CD4-positive, alpha-beta memory T cell (primary cell): ENCODE data around the gene INCENP. TPM values are rescaled to one million over a fixed set of nuclear protein-coding genes. Genes with fewer than 3 reads are reported as not detected.

Source experiments
- CTCF ChIA-PET: fragments of 350-600 bp; sonication (Branson Sonifier 250); formaldehyde crosslinking; loops from one replicate; lab custom pipeline; 2021; ENCODE audit warnings: inconsistent platforms; ENCODE audit not compliant: partially characterized antibody; lab: Charles Lee
- POLR2A ChIA-PET: fragments of 350-600 bp; sonication (Branson Sonifier 250); formaldehyde crosslinking; loops from one replicate; lab custom pipeline; 2021; ENCODE audit not compliant: partially characterized antibody; lab: Charles Lee
- DNase-seq, 5 donors: peaks; one replicate each; pipeline versions ENCODE4 v3.0.0 to v3.0.0-alpha.2; 2020 to 2022; ENCODE audit warnings: mixed read lengths in 1 of 5
- H3K27ac ChIP-seq: one replicate; pipeline ENCODE4 v1.7.0; 2013; ENCODE audit warnings: low read depth, low read length
- H3K27me3 ChIP-seq: 2 replicates; pipeline ENCODE4 v1.7.0; 2013; ENCODE audit warnings: mild to moderate bottlenecking, low read length, moderate library complexity; ENCODE audit not compliant: insufficient read depth
- H3K36me3 ChIP-seq: 2 replicates; pipeline ENCODE4 v1.7.0; 2013; ENCODE audit warnings: mild to moderate bottlenecking, low read length, moderate library complexity; ENCODE audit not compliant: insufficient read depth
- H3K4me1 ChIP-seq: 2 replicates; pipeline ENCODE4 v1.7.0; 2013; ENCODE audit warnings: mild to moderate bottlenecking, low read length, moderate library complexity; ENCODE audit not compliant: insufficient read depth
- H3K4me3 ChIP-seq, 2 donors: one replicate each; pipeline ENCODE4 v1.7.0; 2013; ENCODE audit warnings: low read length in 2 of 2, mild to moderate bottlenecking in 1 of 2
- H3K9me3 ChIP-seq, 2 donors: one replicate each; pipeline ENCODE4 v1.7.0; 2013; ENCODE audit warnings: low read length in 2 of 2, control low read depth in 1 of 2; ENCODE audit not compliant: control insufficient read depth in 1 of 2
- H3K27ac Mint-ChIP-seq, 7 donors: one replicate each; pipeline ENCODE4 v1.8.0; 2020 to 2021; ENCODE audit warnings: mixed read lengths in 7 of 7, mild to moderate bottlenecking in 6 of 7, inconsistent platforms in 3 of 7, moderate library complexity in 3 of 7
- H3K27me3 Mint-ChIP-seq, 2 donors: one replicate each; pipeline ENCODE4 v1.8.0; 2020 to 2021; ENCODE audit warnings: mixed read lengths in 2 of 2
- H3K36me3 Mint-ChIP-seq, 2 donors: one replicate each; pipeline ENCODE4 v1.8.0; 2020 to 2021; ENCODE audit warnings: mixed read lengths in 2 of 2, inconsistent platforms in 1 of 2, mild to moderate bottlenecking in 1 of 2
- H3K4me1 Mint-ChIP-seq, 4 donors: one replicate each; pipeline ENCODE4 v1.8.0; 2020 to 2021; ENCODE audit warnings: mixed read lengths in 4 of 4, mild to moderate bottlenecking in 1 of 4
- H3K4me3 Mint-ChIP-seq, 8 donors: one replicate each; pipeline ENCODE4 v1.8.0; 2020 to 2021; ENCODE audit warnings: mixed read lengths in 8 of 8, mild to moderate bottlenecking in 7 of 8, moderate library complexity in 6 of 8, inconsistent platforms in 3 of 8
- H3K9me3 Mint-ChIP-seq, 8 donors: one replicate each; pipeline ENCODE4 v1.8.0; 2020 to 2021; ENCODE audit warnings: mixed read lengths in 8 of 8, mild to moderate bottlenecking in 5 of 8, inconsistent platforms in 3 of 8, moderate library complexity in 1 of 8
- intact Hi-C: fragments of 100-400 bp; cut with micrococcal nuclease; formaldehyde crosslinking; loops from one replicate; pipeline ENCODE4 v1.15.1; 2023
- polyA plus RNA-seq, 2 donors: library from polyadenylated mRNA; unstranded; fragments of 300-500 nt; fragmentation: Illumina TruSeq; gene quantifications; one replicate each; pipeline ENCODE4 v1.2.3, GENCODE V29; 2021
- total RNA-seq, 2 experiments: library from RNA; stranded (reverse); gene quantifications; one replicate each; pipeline ENCODE4 v1.2.3, GENCODE V29; 2021

INCENP gene
- total and polyA plus RNA-seq, 4 experiments from 2014 or later = 2.7 to 32.1 (median 28.4) TPM; not detected in 1

- intact Hi-C loops = no loop called here
- DNase-seq = no peak
- Mint-ChIP-seq H3K36me3 (peaks cover 30 to 63% of the 10 kb centered on the region in 2 donors), H3K9me3 (no peaks in the 10 kb centered on the region), H3K4me3 (no peak overlapping the region), H3K4me1 (no peaks in the 10 kb centered on the region), H3K27ac (peak overlapping the region in 1 of 7 donors; percentile 53), H3K27me3 (no peaks in the 10 kb centered on the region)
- no peaks in the 10 kb centered on the region for H3K27me3 ChIP-seq
- POLR2A ChIA-PET = no interaction called here
- no peak overlapping the region for H3K4me3 ChIP-seq
- no peak overlapping the region for H3K27ac ChIP-seq
- no peaks in the 10 kb centered on the region for H3K4me1 ChIP-seq
- CTCF ChIA-PET = no interaction called here
- H3K9me3 ChIP-seq = no peaks in the 10 kb centered on the region
- peaks cover 58% of the 10 kb centered on the region for H3K36me3 ChIP-seq
Observed at GRCh38 chr11:62145261-62145871, 21.6 kb downstream of the INCENP start.

GRCh38 chr11:62146476-62147200, 22.8 kb downstream of the INCENP start:
- Mint-ChIP-seq H3K4me1 (no peaks in the 10 kb centered on the region), H3K9me3 (no peaks in the 10 kb centered on the region), H3K4me3 (no peak overlapping the region), H3K36me3 (peaks cover 34 to 68% of the 10 kb centered on the region in 2 donors), H3K27me3 (no peaks in the 10 kb centered on the region), H3K27ac (peak overlapping the region in 2 of 7 donors; percentile 35 to 82)
- H3K4me1 ChIP-seq = no peaks in the 10 kb centered on the region
- peaks cover 46% of the 10 kb centered on the region for H3K36me3 ChIP-seq
- no peaks in the 10 kb centered on the region for H3K27me3 ChIP-seq
- ChIA-PET CTCF (no interaction called here), POLR2A (no interaction called here)
- DNase-seq = no peak
- H3K9me3 ChIP-seq = no peaks in the 10 kb centered on the region
- no peak overlapping the region for H3K27ac ChIP-seq
- no peak overlapping the region for H3K4me3 ChIP-seq
- intact Hi-C loops = no loop called here

DNA sequence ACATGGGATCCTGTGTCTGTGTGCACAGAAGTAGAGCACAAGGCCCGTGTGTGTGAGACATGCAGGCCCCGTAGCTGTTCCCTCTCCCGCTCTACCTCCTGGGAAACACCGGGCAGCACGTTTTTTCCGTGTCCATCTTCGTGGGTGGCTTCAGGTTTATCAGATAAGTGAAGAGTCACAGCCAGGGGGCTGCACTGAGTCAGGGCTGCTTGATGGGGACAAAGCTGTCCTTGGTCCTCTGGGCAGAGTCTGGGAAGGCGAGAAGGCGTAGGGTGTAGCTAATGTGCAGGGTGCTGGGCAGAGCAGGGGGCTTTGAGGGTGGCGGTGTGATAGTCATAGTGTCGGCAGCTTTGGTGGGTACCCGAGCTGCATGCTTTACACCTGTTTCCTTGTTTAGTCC, 23.7 kb downstream of the INCENP start:
- Histone ChIP-seq H3K36me3 (peaks cover 37% of the 10 kb centered on the region), H3K27ac (no peak overlapping the region), H3K9me3 (no peaks in the 10 kb centered on the region), H3K4me1 (no peaks in the 10 kb centered on the region), H3K4me3 (no peak overlapping the region), H3K27me3 (no peaks in the 10 kb centered on the region)
- ChIA-PET CTCF (interaction anchor here (1.3 kb wide), 1 partner anchor 248 kb away, joined by 3 read pairs; no protein-coding TSS in a partner anchor), POLR2A (no interaction called here)
- intact Hi-C loops = no loop called here
- no peaks in the 10 kb centered on the region for H3K9me3 Mint-ChIP-seq
- no peaks in the 10 kb centered on the region for H3K27me3 Mint-ChIP-seq
- no peak overlapping the region for H3K4me3 Mint-ChIP-seq
- DNase-seq = no peak
- H3K27ac Mint-ChIP-seq = no peak overlapping the region
- peaks cover 34 to 66% of the 10 kb centered on the region in 2 donors for H3K36me3 Mint-ChIP-seq
- H3K4me1 Mint-ChIP-seq = no peaks in the 10 kb centered on the region

- peaks cover 37% of the 10 kb centered on the region for H3K36me3 ChIP-seq
- CTCF ChIA-PET = interaction anchor here (1.3 kb wide), 1 partner anchor 249 kb away, joined by 3 read pairs; no protein-coding TSS in a partner anchor
Observed at GRCh38 chr11:62148271-62148980, 24.6 kb downstream of the INCENP start.

GRCh38 chr11:62149986-62150886, 26.4 kb downstream of the INCENP start:
- no peaks in the 10 kb centered on the region for H3K4me1 Mint-ChIP-seq
- Histone ChIP-seq H3K27ac (no peak overlapping the region), H3K9me3 (no peaks in the 10 kb centered on the region), H3K27me3 (no peaks in the 10 kb centered on the region), H3K36me3 (peaks cover 37% of the 10 kb centered on the region), H3K4me1 (no peaks in the 10 kb centered on the region), H3K4me3 (no peak overlapping the region)
- peak overlapping the region in 1 of 7 donors; percentile 77 for H3K27ac Mint-ChIP-seq
- peaks cover 33 to 61% of the 10 kb centered on the region in 2 donors for H3K36me3 Mint-ChIP-seq
- intact Hi-C loops = no loop called here
- CTCF ChIA-PET = no interaction called here
- H3K27me3 Mint-ChIP-seq = no peaks in the 10 kb centered on the region
- POLR2A ChIA-PET = no interaction called here
- no peak overlapping the region for H3K4me3 Mint-ChIP-seq
- no peak for DNase-seq
- no peaks in the 10 kb centered on the region for H3K9me3 Mint-ChIP-seq

More at GRCh38 chr11:62148271-62148980, 24.6 kb downstream of the INCENP start:
- Mint-ChIP-seq H3K4me1 (no peaks in the 10 kb centered on the region), H3K27ac (no peak overlapping the region), H3K36me3 (peaks cover 37 to 68% of the 10 kb centered on the region in 2 donors), H3K9me3 (no peaks in the 10 kb centered on the region), H3K27me3 (no peaks in the 10 kb centered on the region), H3K4me3 (no peak overlapping the region)
- Histone ChIP-seq H3K27ac (no peak overlapping the region), H3K9me3 (no peaks in the 10 kb centered on the region), H3K4me3 (no peak overlapping the region), H3K27me3 (no peaks in the 10 kb centered on the region), H3K4me1 (no peaks in the 10 kb centered on the region)
- POLR2A ChIA-PET = no interaction called here
- intact Hi-C loops = no loop called here
- no peak for DNase-seq

DNA sequence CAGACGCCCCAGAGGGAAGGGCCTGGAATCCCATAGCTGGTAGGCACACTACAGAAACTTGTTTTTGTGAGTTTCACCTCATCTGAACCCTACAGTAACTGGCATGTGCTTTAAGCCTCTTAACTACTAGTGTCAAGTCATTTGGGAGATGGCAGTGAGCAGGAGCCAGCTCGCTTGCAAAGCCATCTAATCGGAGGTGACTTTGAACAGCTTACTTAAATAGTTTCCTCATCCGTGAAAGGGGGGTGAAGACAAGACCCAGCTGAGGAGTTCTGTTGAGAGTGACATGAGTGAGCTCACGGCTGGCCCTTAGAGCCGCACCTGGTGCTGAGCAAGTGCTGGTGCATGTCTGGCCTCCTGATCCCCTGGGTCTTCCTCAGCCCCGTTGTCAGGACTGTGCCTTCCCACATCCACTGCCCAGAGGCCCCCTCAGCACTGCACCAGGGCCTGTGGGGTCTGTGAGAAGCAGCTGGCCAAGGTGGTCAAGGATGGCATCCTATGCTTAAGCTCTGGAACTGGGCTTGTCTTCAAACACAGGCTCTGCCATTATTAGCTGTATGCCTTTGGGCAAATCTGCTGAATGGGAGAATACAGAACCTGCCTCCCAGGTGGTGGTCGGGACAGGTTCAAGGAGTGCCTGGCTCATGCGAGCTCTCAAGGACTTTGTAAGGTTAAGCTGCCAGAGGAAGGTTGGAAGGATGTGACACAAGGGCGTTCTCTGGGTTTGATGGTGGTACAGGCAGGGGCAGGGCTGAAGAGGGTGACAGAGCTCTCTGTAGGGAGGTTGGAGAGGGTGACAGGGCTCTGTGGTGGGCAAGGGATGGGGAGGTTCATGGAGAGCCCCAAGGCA, 27.3 kb downstream of the INCENP start:
- Histone ChIP-seq H3K27me3 (no peaks in the 10 kb centered on the region), H3K4me1 (no peaks in the 10 kb centered on the region), H3K27ac (no peak overlapping the region), H3K4me3 (no peak overlapping the region), H3K9me3 (no peaks in the 10 kb centered on the region), H3K36me3 (peaks cover 37% of the 10 kb centered on the region)
- DNase-seq = no peak
- Mint-ChIP-seq H3K4me1 (no peaks in the 10 kb centered on the region), H3K27me3 (no peaks in the 10 kb centered on the region), H3K27ac (peak overlapping the region in 2 of 7 donors; percentile 20 to 29), H3K9me3 (no peaks in the 10 kb centered on the region), H3K36me3 (peaks cover 30 to 55% of the 10 kb centered on the region in 2 donors), H3K4me3 (no peak overlapping the region)
- CTCF ChIA-PET = interaction anchor here (1.5 kb wide), 1 partner anchor 21 kb away, joined by 3 read pairs; no protein-coding TSS in a partner anchor
- intact Hi-C loops = no loop called here
- POLR2A ChIA-PET = no interaction called here
